Fibroblast of the aortic adventitia (primary cell): ENCODE results near the gene PRR23B. TPM values are rescaled to one million over a fixed set of nuclear protein-coding genes. Genes with fewer than 3 reads are reported as not detected.
A peak's percentile ranks its signal among the peaks of the same experiment; 100 is the strongest.

ENCODE experiments used
- DNase-seq: peaks from one replicate; pipeline ENCODE4 v3.0.0-alpha.2; 2010; ENCODE audit warnings: low read depth
- H3K4me3 ChIP-seq: 2 replicates; pipeline ENCODE4 v1.5.1; 2011; ENCODE audit warnings: low read depth, mild to moderate bottlenecking, control low read depth, low read length, moderate library complexity
- CTCF ChIP-seq: IDR thresholded peaks from 2 replicates; pipeline ENCODE4 v1.5.1; 2011; ENCODE audit warnings: mild to moderate bottlenecking, low read length, control low read depth, inconsistent platforms; ENCODE audit not compliant: insufficient read depth
- total RNA-seq: library from RNA; depleted of rRNA; stranded (reverse); fragments of >200 nt; gene quantifications from 2 replicates; pipeline ENCODE4 v1.2.3, GENCODE V29; 2012; ENCODE audit warnings: low replicate concordance

PRR23B gene
- total RNA-seq, 1 donor = not detected

GRCh38 chr3:138974462-138974861 is 46.3 kb downstream of the PRR23B start:
- no peak for TF ChIP-seq CTCF
- DNase-seq = peak; percentile 22

GRCh38 chr3:138972941-138973340 is 47.8 kb downstream of the PRR23B start:
- no peak for TF ChIP-seq CTCF
- no peak overlapping the region for H3K4me3 ChIP-seq
- no peak for DNase-seq

More at GRCh38 chr3:138974462-138974861, 46.3 kb downstream of the PRR23B start:
- no peak overlapping the region for H3K4me3 ChIP-seq

- H3K4me3 ChIP-seq = no peak overlapping the region
- no peak for TF ChIP-seq CTCF
- DNase-seq = no peak
These were observed 48.9 kb downstream of the PRR23B start for GRCh38 chr3:138971766-138972320.

Other genes starting within 250 kb of the PRR23B start
- 4.4 and 9.9 TPM in 2 replicates for gene PIK3CB, start 186.0 kb downstream of the PRR23B start, total RNA-seq
- under 0.01 TPM in 1 of 2 replicates, not detected in the other for gene FOXL2, start 73.8 kb downstream of the PRR23B start, total RNA-seq
- gene FOXL2NB, start 73.7 kb downstream of the PRR23B start, total RNA-seq = not detected in 2 replicates
- not detected in 2 replicates for gene PRR23A, start 14.7 kb downstream of the PRR23B start, total RNA-seq
- not detected in 2 replicates for gene PRR23C, start 24.0 kb upstream of the PRR23B start, total RNA-seq